Neutrophil (primary cell): Measurements from ENCODE around the gene SLC31A1.

Source experiments
- H3K27ac ChIP-seq: fragments of 200-600 bp; sonication (generic); 2 replicates; pipeline ENCODE4 v1.5.1; 2016; ENCODE audit warnings: mild to moderate bottlenecking, moderate library complexity
- H3K27me3 ChIP-seq: fragments of 200-600 bp; sonication (generic); 2 replicates; pipeline ENCODE4 v1.6.0; 2016; ENCODE audit warnings: mild to moderate bottlenecking
- H3K36me3 ChIP-seq: fragments of 200-600 bp; sonication (generic); 2 replicates; pipeline ENCODE4 v1.5.1; 2017
- H3K4me1 ChIP-seq, 2 experiments: fragments of 200-600 bp in 1 of 2; sonication (generic) in 1 of 2; 1 replicate in 1 of 2; 2 replicates in 1 of 2; pipeline versions ENCODE4 v1.5.1 to v1.6.1; 2013 to 2016; ENCODE audit warnings: low read depth in 1 of 2, low read length in 1 of 2, mild to moderate bottlenecking in 1 of 2, moderate library complexity in 1 of 2; ENCODE audit not compliant: control insufficient read depth in 1 of 2, insufficient read depth in 1 of 2
- H3K4me3 ChIP-seq, 2 experiments: fragments of 200-600 bp in 1 of 2; sonication (generic) in 1 of 2; 1 replicate in 1 of 2; 2 replicates in 1 of 2; pipeline ENCODE4 v1.5.1; 2013 to 2016; ENCODE audit warnings: low read depth in 1 of 2, low read length in 1 of 2, mild to moderate bottlenecking in 1 of 2, moderate library complexity in 1 of 2
- H3K9me3 ChIP-seq: fragments of 200-600 bp; sonication (generic); 2 replicates; pipeline ENCODE4 v1.5.1; 2016
- TF ChIP-seq, protein P1 (sequence below): fragments of 200-600 bp; sonication (generic); IDR thresholded peaks from 2 replicates; pipeline ENCODE4 v1.5.1; 2016; ENCODE audit warnings: antibody characterized with exemption

Gene SLC31A1

GRCh38 chr9:113274474-113275156 is 53.3 kb downstream of the SLC31A1 start:
- TF ChIP-seq, protein P1, sequence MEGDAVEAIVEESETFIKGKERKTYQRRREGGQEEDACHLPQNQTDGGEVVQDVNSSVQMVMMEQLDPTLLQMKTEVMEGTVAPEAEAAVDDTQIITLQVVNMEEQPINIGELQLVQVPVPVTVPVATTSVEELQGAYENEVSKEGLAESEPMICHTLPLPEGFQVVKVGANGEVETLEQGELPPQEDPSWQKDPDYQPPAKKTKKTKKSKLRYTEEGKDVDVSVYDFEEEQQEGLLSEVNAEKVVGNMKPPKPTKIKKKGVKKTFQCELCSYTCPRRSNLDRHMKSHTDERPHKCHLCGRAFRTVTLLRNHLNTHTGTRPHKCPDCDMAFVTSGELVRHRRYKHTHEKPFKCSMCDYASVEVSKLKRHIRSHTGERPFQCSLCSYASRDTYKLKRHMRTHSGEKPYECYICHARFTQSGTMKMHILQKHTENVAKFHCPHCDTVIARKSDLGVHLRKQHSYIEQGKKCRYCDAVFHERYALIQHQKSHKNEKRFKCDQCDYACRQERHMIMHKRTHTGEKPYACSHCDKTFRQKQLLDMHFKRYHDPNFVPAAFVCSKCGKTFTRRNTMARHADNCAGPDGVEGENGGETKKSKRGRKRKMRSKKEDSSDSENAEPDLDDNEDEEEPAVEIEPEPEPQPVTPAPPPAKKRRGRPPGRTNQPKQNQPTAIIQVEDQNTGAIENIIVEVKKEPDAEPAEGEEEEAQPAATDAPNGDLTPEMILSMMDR, result peak; percentile 65
- peak overlapping the region; percentile 89 for H3K27ac ChIP-seq
- H3K4me3 ChIP-seq, result peak overlapping the region; percentile 87 to 97
- H3K27me3 ChIP-seq, result no peaks in the 10 kb centered on the region
- peaks cover 19% of the 10 kb centered on the region in 2 experiments for H3K4me1 ChIP-seq
- H3K36me3 ChIP-seq, result peaks cover 53% of the 10 kb centered on the region
- no peaks in the 10 kb centered on the region for H3K9me3 ChIP-seq

DNA sequence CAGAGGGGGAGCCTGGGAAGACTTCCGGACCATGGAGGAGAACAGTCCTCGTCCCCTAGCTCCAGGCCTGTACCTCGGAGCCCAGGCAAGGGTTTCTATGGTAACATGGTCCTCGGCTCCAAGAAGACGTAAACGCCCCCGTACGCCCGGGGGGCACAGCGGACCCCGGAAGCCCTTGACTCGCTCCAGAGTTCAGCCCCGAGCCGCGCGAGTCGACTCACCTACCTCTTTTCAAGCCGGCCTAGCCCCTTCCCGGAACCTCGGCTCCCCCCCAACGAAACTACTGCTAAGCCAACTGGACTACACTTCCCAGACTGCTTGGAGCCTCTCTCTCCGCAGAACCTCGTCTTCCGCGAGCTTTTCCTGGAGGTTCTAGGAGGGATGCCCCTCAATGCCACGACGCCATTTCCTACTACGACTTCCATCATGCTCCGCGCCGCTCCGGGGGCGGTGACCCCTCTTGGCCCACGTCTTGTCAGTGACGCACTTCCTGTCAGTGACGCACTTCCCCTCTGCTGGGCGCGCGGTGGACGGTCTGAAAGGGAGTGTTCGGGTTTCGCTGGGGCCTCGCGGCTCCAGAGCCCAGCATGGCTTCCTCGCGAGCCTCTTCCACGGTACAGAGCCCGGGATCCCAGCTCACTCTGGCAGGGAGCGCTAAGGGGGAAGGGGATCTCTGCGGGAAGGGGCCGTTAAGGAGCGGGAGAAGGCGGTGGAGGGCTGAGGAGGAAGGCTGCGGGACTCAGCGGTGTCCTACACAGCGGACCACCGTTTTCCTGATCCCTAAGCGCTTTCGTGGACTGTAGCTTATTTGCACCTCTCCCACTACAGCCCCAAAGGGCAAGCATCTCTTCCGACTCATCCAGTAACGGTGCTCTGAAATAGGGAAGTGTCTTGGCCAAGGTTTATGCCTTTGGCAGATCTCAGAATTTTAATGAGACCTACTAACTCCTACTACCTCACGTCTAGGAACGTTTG is 54.1 kb downstream of the SLC31A1 start, which contains the start of the genes CDC26 and PRPF4:
Gene CDC26 (minus strand): TSS at position 416 of the 975 bp plus-strand sequence. CDS start 3,065 bp downstream, outside the sequence.
Gene PRPF4 (plus strand): TSS at position 502 of the 975 bp plus-strand sequence. CDS start 86 bp downstream, at position 588.
- Histone ChIP-seq H3K27me3 (no peaks in the 10 kb centered on the region), H3K9me3 (no peaks in the 10 kb centered on the region), H3K4me1 (peaks cover 19% of the 10 kb centered on the region in 2 experiments), H3K27ac (peak within 1 kb of the TSS; percentile 89), H3K4me3 (peak within 1 kb of the TSS; percentile 87 to 97), H3K36me3 (peaks cover 53% of the 10 kb centered on the region)
- TF ChIP-seq, protein P1, result peak; percentile 41

DNA sequence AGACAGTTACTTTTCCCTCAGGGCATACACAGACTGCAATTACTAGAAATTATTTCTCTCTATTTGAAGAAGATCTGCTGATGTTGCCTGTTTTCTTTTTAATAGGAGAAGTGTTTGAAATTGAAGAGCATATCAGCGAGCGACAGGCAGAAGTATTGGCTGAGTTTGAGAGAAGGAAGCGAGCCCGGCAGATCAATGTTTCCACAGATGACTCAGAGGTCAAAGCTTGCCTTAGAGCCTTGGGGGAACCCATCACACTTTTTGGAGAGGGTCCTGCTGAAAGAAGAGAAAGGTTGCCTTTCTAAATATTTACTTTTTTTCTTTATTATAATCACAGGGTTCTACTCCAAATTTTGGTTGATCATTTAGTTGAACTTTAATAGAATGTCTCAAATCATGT is 57.5 kb downstream of the SLC31A1 start:
- Histone ChIP-seq H3K9me3 (no peaks in the 10 kb centered on the region), H3K27ac (no peak overlapping the region), H3K36me3 (peaks cover 56% of the 10 kb centered on the region), H3K4me3 (no peak overlapping the region), H3K4me1 (peaks cover 19% of the 10 kb centered on the region in 2 experiments), H3K27me3 (no peaks in the 10 kb centered on the region)
- TF ChIP-seq, protein P1, result no peak

- peaks cover 78% of the 10 kb centered on the region for H3K36me3 ChIP-seq
- no peaks in the 10 kb centered on the region for H3K27me3 ChIP-seq
- H3K4me1 ChIP-seq, result peaks cover under 1% of the 10 kb centered on the region in 2 experiments
- no peak overlapping the region for H3K4me3 ChIP-seq
- TF ChIP-seq, protein P1, result no peak
- no peak overlapping the region for H3K27ac ChIP-seq
- H3K9me3 ChIP-seq, result no peaks in the 10 kb centered on the region
Observed at GRCh38 chr9:113281356-113281755, 60.0 kb downstream of the SLC31A1 start.

DNA sequence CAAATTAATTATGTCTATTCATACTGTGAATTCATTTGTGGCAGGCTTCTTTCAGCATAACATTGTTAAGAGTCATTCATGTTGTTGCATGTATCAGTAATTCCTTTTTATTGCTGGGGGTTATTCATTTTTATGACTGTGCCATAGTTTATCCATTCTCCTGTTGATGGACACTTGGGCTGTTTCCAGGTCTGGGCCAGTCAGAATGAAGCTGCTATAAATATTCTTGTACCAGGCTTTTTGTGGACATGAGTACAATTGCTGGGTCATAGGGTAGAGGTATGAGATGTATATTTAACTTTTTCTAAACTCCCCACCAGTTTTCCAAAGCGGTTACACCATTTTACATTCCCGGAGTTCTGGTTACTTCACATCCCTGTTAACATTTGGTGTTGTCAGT is 67.7 kb downstream of the SLC31A1 start:
- peaks cover 98% of the 10 kb centered on the region for H3K36me3 ChIP-seq
- H3K4me3 ChIP-seq, result no peak overlapping the region
- H3K4me1 ChIP-seq, result no peaks in the 10 kb centered on the region
- no peak overlapping the region for H3K27ac ChIP-seq
- TF ChIP-seq, protein P1, result no peak
- no peaks in the 10 kb centered on the region for H3K9me3 ChIP-seq
- no peaks in the 10 kb centered on the region for H3K27me3 ChIP-seq
